Measurements from ENCODE around the gene DSG3.

GRCh38 chr18:31500051-31500688 is 52.6 kb downstream of the DSG3 start:
- TF ChIP-seq POLR2A (IDR thresholded peaks at IDR 0.05) (no peak), CTCF (IDR thresholded peaks at IDR 0.05) (no peak)
